Endothelial cell of umbilical vein (primary cell): ENCODE results near the gene CCDC106.
A peak's percentile ranks its signal among the peaks of the same experiment; 100 is the strongest.

Experiments used
- CTCF ChIP-seq, 2 donors: IDR thresholded peaks; 1 replicate in 1 of 2; 2 replicates in 1 of 2; pipeline ENCODE4 v1.5.1; 2011; ENCODE audit warnings: low read length in 2 of 2, mild to moderate bottlenecking in 2 of 2, moderate library complexity in 2 of 2, control low read depth in 1 of 2, inconsistent platforms in 1 of 2, low read depth in 1 of 2; ENCODE audit not compliant: insufficient read depth in 1 of 2; ENCODE audit errors: extremely low read depth in 1 of 2
- EZH2 ChIP-seq: IDR thresholded peaks from 2 replicates; pipeline ENCODE4 v1.6.1; 2012; ENCODE audit warnings: borderline replicate concordance, low read depth, mild to moderate bottlenecking, moderate library complexity, low read length, inconsistent platforms; ENCODE audit not compliant: severe bottlenecking
- FOS ChIP-seq: IDR thresholded peaks from 2 replicates; pipeline ENCODE4 v1.6.1; 2011; ENCODE audit warnings: mild to moderate bottlenecking, low read length, moderate library complexity, borderline replicate concordance; ENCODE audit not compliant: insufficient read depth
- GATA2 ChIP-seq: IDR thresholded peaks from 2 replicates; pipeline ENCODE4 v1.7.0; 2011; ENCODE audit warnings: low read depth, mild to moderate bottlenecking, moderate library complexity, mixed read lengths, low read length; ENCODE audit not compliant: insufficient read length, insufficient read depth
- JUN ChIP-seq: IDR thresholded peaks from 2 replicates; pipeline ENCODE4 v1.6.1; 2011; ENCODE audit warnings: borderline replicate concordance, low read depth; ENCODE audit not compliant: insufficient read length, insufficient read depth
- MYC ChIP-seq: IDR thresholded peaks from one replicate; pipeline ENCODE4 v1.6.1; 2011; ENCODE audit warnings: mild to moderate bottlenecking, low read depth, low read length
- POLR2A ChIP-seq: IDR thresholded peaks from 2 replicates; pipeline ENCODE4 v1.6.1; 2012; ENCODE audit warnings: low read depth, mild to moderate bottlenecking, control low read depth, low read length
- POLR2AphosphoS5 ChIP-seq: IDR thresholded peaks from 2 replicates; pipeline ENCODE4 v1.6.1; 2012; ENCODE audit warnings: low read depth, mild to moderate bottlenecking, control low read depth, low read length, moderate library complexity; ENCODE audit not compliant: insufficient read depth
- TF ChIP-seq, protein P1 (sequence below): IDR thresholded peaks from 2 replicates; pipeline ENCODE4 v1.6.1; 2011; ENCODE audit not compliant: insufficient read depth, insufficient read length

GRCh38 chr19:55605637-55606470, 42.2 kb upstream of the CCDC106 start, which contains the start of gene ZNF865:
- TF ChIP-seq CTCF (IDR thresholded peaks at IDR 0.05; ENCODE audit: extremely low read depth in 1 of 2, insufficient read depth in 1 of 2, low read depth in 1 of 2, low read length in 2 of 2) (peak; percentile 67 to 81), POLR2A (peak; percentile 37), GATA2 (no peak), POLR2AphosphoS5 (no peak), EZH2 (no peak), MYC (no peak), JUN (no peak), FOS (no peak)
- TF ChIP-seq, protein P1, sequence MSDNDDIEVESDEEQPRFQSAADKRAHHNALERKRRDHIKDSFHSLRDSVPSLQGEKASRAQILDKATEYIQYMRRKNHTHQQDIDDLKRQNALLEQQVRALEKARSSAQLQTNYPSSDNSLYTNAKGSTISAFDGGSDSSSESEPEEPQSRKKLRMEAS = no peak
